Right ventricle myocardium superior (tissue), 1 donor: ENCODE data around the gene KLHL12. TPM values are rescaled to one million over a fixed set of nuclear protein-coding genes. Genes with fewer than 3 reads are reported as not detected.

Experiments used
- ATAC-seq: fragments of 200-7000 bp; cut with Tn5 transposase; one replicate; pipeline ENCODE4 v1.9.1; 2020; ENCODE audit warnings: mild to moderate bottlenecking; ENCODE audit not compliant: poor library complexity
- DNase-seq: peaks from one replicate; pipeline ENCODE4 v3.0.0-alpha.2; 2020
- intact Hi-C: fragments of 100-400 bp; cut with DNase I; formaldehyde crosslinking; loops from one replicate; pipeline ENCODE4 v1.11.2; 2022
- total RNA-seq: library from RNA; stranded (reverse); fragmentation: NEBNext Ultra II Directional; extraction: Animal tissue kit (Norgen Biotek cat#: 25700); gene quantifications from one replicate; pipeline ENCODE4 v1.2.1, GENCODE V29; 2021
- donor health status: DM: no; HTN: yes; CAD: no; lungs with severe emphysema.

KLHL12 gene
- total RNA-seq, 1 donor from 2014 or later, result 19.4 TPM

GRCh38 chr1:202854787-202855186 is 72.2 kb downstream of the KLHL12 start:
- no peak for ATAC-seq
- intact Hi-C loops, result no loop called here
- DNase-seq, result no peak

GRCh38 chr1:202852163-202852904 is 74.7 kb downstream of the KLHL12 start:
- DNase-seq (no peak), ATAC-seq (no peak)
- intact Hi-C loops, result no loop called here

GRCh38 chr1:202850593-202851362 is 76.3 kb downstream of the KLHL12 start:
- DNase-seq (no peak), ATAC-seq (peak; percentile 39)
- intact Hi-C loops, result no loop called here

- intact Hi-C loops, result no loop called here
- no peak for DNase-seq
- ATAC-seq, result no peak
Measured at GRCh38 chr1:202848191-202848542, 78.9 kb downstream of the KLHL12 start.

GRCh38 chr1:202844935-202845334 is 82.1 kb downstream of the KLHL12 start:
- DNase-seq, result no peak
- intact Hi-C loops, result no loop called here
- ATAC-seq, result no peak

- DNase-seq, result no peak
- ATAC-seq, result no peak
- intact Hi-C loops, result no loop called here
Measured at GRCh38 chr1:202844259-202844658, 82.8 kb downstream of the KLHL12 start.

GRCh38 chr1:202843081-202843480 is 84.0 kb downstream of the KLHL12 start:
- intact Hi-C loops, result no loop called here

More at GRCh38 chr1:202843081-202843480, 84.0 kb downstream of the KLHL12 start:
- DNase-seq, result no peak
- no peak for ATAC-seq

Other genes with a start within 250 kb of the KLHL12 start
- not detected for gene SYT2, start 216.8 kb downstream of the KLHL12 start, total RNA-seq
- 11.9 TPM for gene KDM5B, start 118.8 kb downstream of the KLHL12 start, total RNA-seq
- gene PCAT6, start 116.3 kb downstream of the KLHL12 start, total RNA-seq, result 1.0 TPM
- 4.5 TPM for gene RABIF, start 38.1 kb downstream of the KLHL12 start, total RNA-seq
- gene ADIPOR1, start 31.1 kb upstream of the KLHL12 start, total RNA-seq, result 76.6 TPM
- gene CYB5R1, start 40.0 kb upstream of the KLHL12 start, total RNA-seq, result 118 TPM
- 21.8 TPM for gene TMEM183A, start 80.1 kb upstream of the KLHL12 start, total RNA-seq
- gene PPFIA4, start 99.3 kb upstream of the KLHL12 start, total RNA-seq, result 19.3 TPM
- not detected for gene MYOG, start 158.8 kb upstream of the KLHL12 start, total RNA-seq
- gene ADORA1, start 200.5 kb upstream of the KLHL12 start, total RNA-seq, result 12.5 TPM
- not detected for gene MYBPH, start 248.6 kb upstream of the KLHL12 start, total RNA-seq